Activated T-helper 17 cell treated with anti-CD3 and anti-CD28 coated beads, Interleukin-2, amount 50 U/mL, for 72 hours (primary cell): ENCODE data around the gene SLFN5. TPM values are rescaled to one million over a fixed set of nuclear protein-coding genes. Genes with fewer than 3 reads are reported as not detected.
"Not testable (repeated sequence)": the region's sequence is repeated elsewhere in the genome, so short reads cannot be mapped to it uniquely, and the experiment has no call there.

Source experiments
- ATAC-seq: fragments of 150-1000 bp; cut with Tn5 transposase; replicated peaks from 2 replicates; pipeline ENCODE4 v1.10.0; 2021; ENCODE audit warnings: mild to moderate bottlenecking, moderate library complexity
- H3K27ac Mint-ChIP-seq: one replicate; pipeline ENCODE4 v1.8.0; 2022; ENCODE audit warnings: mixed read lengths
- H3K27me3 Mint-ChIP-seq: one replicate; pipeline ENCODE4 v1.8.0; 2022; ENCODE audit warnings: mixed read lengths
- H3K36me3 Mint-ChIP-seq: one replicate; pipeline ENCODE4 v1.8.0; 2022; ENCODE audit warnings: low read depth, mild to moderate bottlenecking, mixed read lengths
- H3K4me1 Mint-ChIP-seq: one replicate; pipeline ENCODE4 v1.8.0; 2022; ENCODE audit warnings: mixed read lengths
- H3K4me3 Mint-ChIP-seq: one replicate; pipeline ENCODE4 v1.8.0; 2022; ENCODE audit warnings: mild to moderate bottlenecking, mixed read lengths
- H3K9me3 Mint-ChIP-seq: one replicate; pipeline ENCODE4 v1.8.0; 2022; ENCODE audit warnings: mixed read lengths
- total RNA-seq, 2 donors: library from RNA; stranded (reverse); gene quantifications; one replicate each; pipeline ENCODE4 v1.2.3, GENCODE V29; 2022

The SLFN5 gene
- total RNA-seq, 2 donors from 2014 or later: 31.3 to 45.6 TPM

- H3K27ac Mint-ChIP-seq, ATAC-seq, H3K9me3 Mint-ChIP-seq, H3K4me3 Mint-ChIP-seq, H3K36me3 Mint-ChIP-seq, H3K27me3 Mint-ChIP-seq: not testable (repeated sequence)
- H3K4me1 Mint-ChIP-seq: peaks cover 33% of the 10 kb centered on the region
Observed at GRCh38 chr17:35234315-35234714, 8.6 kb upstream of the SLFN5 start.

- Mint-ChIP-seq H3K36me3 (no peaks in the 10 kb centered on the region), H3K9me3 (no peaks in the 10 kb centered on the region), H3K27me3 (no peaks in the 10 kb centered on the region), H3K4me3 (no peak overlapping the region), H3K27ac (no peak overlapping the region), H3K4me1 (peaks cover 39% of the 10 kb centered on the region)
- ATAC-seq: no peak
Observed at GRCh38 chr17:35235289-35235688, 7.6 kb upstream of the SLFN5 start.

- peaks cover 41% of the 10 kb centered on the region for H3K4me1 Mint-ChIP-seq
- no peaks in the 10 kb centered on the region for H3K36me3 Mint-ChIP-seq
Observed at GRCh38 chr17:35235917-35236316, 7.0 kb upstream of the SLFN5 start.

GRCh38 chr17:35236821-35237220 lies 6.1 kb upstream of the SLFN5 start:
- no peak overlapping the region for H3K4me3 Mint-ChIP-seq
- H3K9me3 Mint-ChIP-seq: no peaks in the 10 kb centered on the region
- no peak overlapping the region for H3K27ac Mint-ChIP-seq
- ATAC-seq: no peak
- H3K36me3 Mint-ChIP-seq: peaks cover 6% of the 10 kb centered on the region
- H3K4me1 Mint-ChIP-seq: peaks cover 46% of the 10 kb centered on the region
- H3K27me3 Mint-ChIP-seq: no peaks in the 10 kb centered on the region

More at GRCh38 chr17:35235917-35236316, 7.0 kb upstream of the SLFN5 start:
- Mint-ChIP-seq H3K27me3 (no peaks in the 10 kb centered on the region), H3K9me3 (no peaks in the 10 kb centered on the region), H3K4me3 (no peak overlapping the region), H3K27ac (no peak overlapping the region)
- ATAC-seq: no peak

GRCh38 chr17:35238821-35239220 lies 4.1 kb upstream of the SLFN5 start:
- ATAC-seq: peak; percentile 30
- Mint-ChIP-seq H3K27me3 (no peaks in the 10 kb centered on the region), H3K4me1 (peaks cover 50% of the 10 kb centered on the region), H3K4me3 (peak overlapping the region; percentile 90), H3K27ac (peak overlapping the region; percentile 65), H3K36me3 (peaks cover 15% of the 10 kb centered on the region), H3K9me3 (no peaks in the 10 kb centered on the region)

- no peaks in the 10 kb centered on the region for H3K27me3 Mint-ChIP-seq
- no peak for ATAC-seq
- peak overlapping the region; percentile 33 for H3K27ac Mint-ChIP-seq
- peak overlapping the region; percentile 90 for H3K4me3 Mint-ChIP-seq
- no peaks in the 10 kb centered on the region for H3K9me3 Mint-ChIP-seq
- H3K4me1 Mint-ChIP-seq: peaks cover 60% of the 10 kb centered on the region
- peaks cover 25% of the 10 kb centered on the region for H3K36me3 Mint-ChIP-seq
Observed at GRCh38 chr17:35239823-35240222, 3.0 kb upstream of the SLFN5 start.

- Mint-ChIP-seq H3K36me3 (peaks cover 30% of the 10 kb centered on the region), H3K4me3 (peak overlapping the region; percentile 90), H3K27me3 (no peaks in the 10 kb centered on the region), H3K4me1 (peaks cover 65% of the 10 kb centered on the region), H3K27ac (peak overlapping the region; percentile 92), H3K9me3 (no peaks in the 10 kb centered on the region)
- ATAC-seq: no peak
Observed at GRCh38 chr17:35240861-35241260, 2.0 kb upstream of the SLFN5 start.

GRCh38 chr17:35241520-35241919 lies 1.4 kb upstream of the SLFN5 start:
- Mint-ChIP-seq H3K4me1 (peaks cover 62% of the 10 kb centered on the region), H3K27me3 (no peaks in the 10 kb centered on the region), H3K4me3 (peak overlapping the region; percentile 90), H3K9me3 (no peaks in the 10 kb centered on the region), H3K27ac (peak overlapping the region; percentile 92), H3K36me3 (peaks cover 30% of the 10 kb centered on the region)
- no peak for ATAC-seq

- peak overlapping the region; percentile 92 for H3K27ac Mint-ChIP-seq
- peak overlapping the region; percentile 90 for H3K4me3 Mint-ChIP-seq
- no peaks in the 10 kb centered on the region for H3K27me3 Mint-ChIP-seq
- ATAC-seq: peak; percentile 62
- peaks cover 59% of the 10 kb centered on the region for H3K4me1 Mint-ChIP-seq
- H3K36me3 Mint-ChIP-seq: peaks cover 36% of the 10 kb centered on the region
- no peaks in the 10 kb centered on the region for H3K9me3 Mint-ChIP-seq
Observed at GRCh38 chr17:35242158-35242804, 591 bp upstream of the SLFN5 start.

GRCh38 chr17:35243561-35244340 lies 879 bp downstream of the SLFN5 start:
- Mint-ChIP-seq H3K27me3 (no peaks in the 10 kb centered on the region), H3K36me3 (peaks cover 50% of the 10 kb centered on the region)
- ATAC-seq: peak; percentile 43

GRCh38 chr17:35244341-35245195 lies 1.7 kb downstream of the SLFN5 start:
- H3K9me3 Mint-ChIP-seq: no peaks in the 10 kb centered on the region
- H3K27me3 Mint-ChIP-seq: no peaks in the 10 kb centered on the region
- ATAC-seq: peak; percentile 62
- H3K36me3 Mint-ChIP-seq: peaks cover 58% of the 10 kb centered on the region
- peak overlapping the region; percentile 90 for H3K4me3 Mint-ChIP-seq
- H3K27ac Mint-ChIP-seq: peak overlapping the region; percentile 92
- H3K4me1 Mint-ChIP-seq: peaks cover 55% of the 10 kb centered on the region

More at GRCh38 chr17:35243561-35244340, 879 bp downstream of the SLFN5 start:
- H3K27ac Mint-ChIP-seq: peak overlapping the region; percentile 92
- peak overlapping the region; percentile 90 for H3K4me3 Mint-ChIP-seq
- peaks cover 53% of the 10 kb centered on the region for H3K4me1 Mint-ChIP-seq
- no peaks in the 10 kb centered on the region for H3K9me3 Mint-ChIP-seq

GRCh38 chr17:35245196-35245486 lies 2.3 kb downstream of the SLFN5 start:
- H3K4me3 Mint-ChIP-seq: peak overlapping the region; percentile 90
- H3K9me3 Mint-ChIP-seq: no peaks in the 10 kb centered on the region
- peaks cover 55% of the 10 kb centered on the region for H3K4me1 Mint-ChIP-seq
- no peaks in the 10 kb centered on the region for H3K27me3 Mint-ChIP-seq
- peaks cover 64% of the 10 kb centered on the region for H3K36me3 Mint-ChIP-seq
- peak; percentile 60 for ATAC-seq
- H3K27ac Mint-ChIP-seq: peak overlapping the region; percentile 92

GRCh38 chr17:35252651-35253050 lies 9.8 kb downstream of the SLFN5 start:
- Mint-ChIP-seq H3K9me3 (no peaks in the 10 kb centered on the region), H3K27ac (peak overlapping the region; percentile 38), H3K4me1 (peaks cover 47% of the 10 kb centered on the region), H3K4me3 (peak overlapping the region; percentile 45), H3K27me3 (no peaks in the 10 kb centered on the region), H3K36me3 (peaks cover 56% of the 10 kb centered on the region)
- ATAC-seq: peak; percentile 52

- no peak for ATAC-seq
- no peaks in the 10 kb centered on the region for H3K27me3 Mint-ChIP-seq
- H3K27ac Mint-ChIP-seq: peak overlapping the region; percentile 29
- H3K9me3 Mint-ChIP-seq: no peaks in the 10 kb centered on the region
- H3K36me3 Mint-ChIP-seq: peaks cover 56% of the 10 kb centered on the region
- peaks cover 55% of the 10 kb centered on the region for H3K4me1 Mint-ChIP-seq
- H3K4me3 Mint-ChIP-seq: peak overlapping the region; percentile 30
Observed at GRCh38 chr17:35254107-35254773, 11.4 kb downstream of the SLFN5 start.
